Retina (tissue), 1 donor: Measurements from ENCODE around the gene GRAMD4.

Source experiments
- DNase-seq: peaks from one replicate; pipeline ENCODE4 v3.0.0-alpha.2; 2016

GRAMD4 gene

GRCh38 chr22:46619830-46620501 is at the start of gene GRAMD4:
Gene GRAMD4 (plus strand): TSS chr22:46620386. CDS start chr22:46626800, 6,414 bp downstream.
- DNase-seq: peak; percentile 70

GRCh38 chr22:46571642-46572250 is 48.4 kb upstream of the GRAMD4 start:
- no peak for DNase-seq

GRCh38 chr22:46572911-46573780 is 47.0 kb upstream of the GRAMD4 start:
- DNase-seq: no peak

- no peak for DNase-seq
Observed at GRCh38 chr22:46573781-46574437, 46.3 kb upstream of the GRAMD4 start.

GRCh38 chr22:46574438-46574992 is 45.7 kb upstream of the GRAMD4 start:
- DNase-seq: no peak

GRCh38 chr22:46574993-46575910 is 44.9 kb upstream of the GRAMD4 start:
- no peak for DNase-seq

- no peak for DNase-seq
Observed at GRCh38 chr22:46575911-46576555, 44.2 kb upstream of the GRAMD4 start.

GRCh38 chr22:46576556-46577367 is 43.4 kb upstream of the GRAMD4 start:
- DNase-seq: no peak

GRCh38 chr22:46577368-46578249 is 42.6 kb upstream of the GRAMD4 start:
- DNase-seq: no peak

- DNase-seq: no peak
Observed at GRCh38 chr22:46578251-46578823, 41.8 kb upstream of the GRAMD4 start.

- DNase-seq: no peak
Observed at GRCh38 chr22:46578824-46579561, 41.2 kb upstream of the GRAMD4 start.

GRCh38 chr22:46579751-46580449 is 40.3 kb upstream of the GRAMD4 start:
- DNase-seq: no peak

GRCh38 chr22:46580940-46581537 is 39.1 kb upstream of the GRAMD4 start:
- no peak for DNase-seq

GRCh38 chr22:46581538-46582244 is 38.5 kb upstream of the GRAMD4 start:
- no peak for DNase-seq

GRCh38 chr22:46582281-46582933 is 37.8 kb upstream of the GRAMD4 start:
- no peak for DNase-seq

- DNase-seq: no peak
Observed at GRCh38 chr22:46583571-46583970, 36.6 kb upstream of the GRAMD4 start.
